Muscle of leg (tissue), 16 donors: ENCODE measurements around the gene CCND2. TPM values are rescaled to one million over a fixed set of nuclear protein-coding genes. Genes with fewer than 3 reads are reported as not detected.

Source experiments
- DNase-seq: peaks from one replicate; pipeline ENCODE4 v3.0.0; 2013
- H3K27ac ChIP-seq: one replicate; pipeline ENCODE4 v1.5.1; 2013; ENCODE audit warnings: mild to moderate bottlenecking, low read length, control low read depth
- H3K27me3 ChIP-seq: one replicate; pipeline ENCODE4 v1.6.1; 2013; ENCODE audit warnings: low read length; ENCODE audit not compliant: control insufficient read depth, insufficient read depth
- H3K36me3 ChIP-seq: one replicate; pipeline ENCODE4 v1.6.1; 2013; ENCODE audit warnings: low read length; ENCODE audit not compliant: control insufficient read depth, insufficient read depth
- H3K4me1 ChIP-seq: one replicate; pipeline ENCODE4 v1.6.1; 2013; ENCODE audit warnings: low read length; ENCODE audit not compliant: control insufficient read depth, insufficient read depth
- H3K4me3 ChIP-seq: one replicate; pipeline ENCODE4 v1.5.1; 2013; ENCODE audit warnings: low read length, control low read depth
- H3K9me3 ChIP-seq: replicated peaks from 2 replicates; pipeline ENCODE4 v1.6.1; 2013; ENCODE audit warnings: low read depth, low read length; ENCODE audit not compliant: control insufficient read depth
- WGBS: methylation state at CpG from one replicate; pipeline ENCODE4 v1.1.5; 2013; ENCODE audit warnings: missing lambda C conversion rate; ENCODE audit not compliant: insufficient coverage; 5-methylcytosine and 5-hydroxymethylcytosine counted together
- long read RNA-seq, 11 donors: transcript quantifications; one replicate each; lab custom pipeline, GENCODE V29; 2026
- polyA plus RNA-seq, 8 donors: library from polyadenylated mRNA; unstranded; fragments of 120-200 nt; gene quantifications; one replicate each; pipeline versions ENCODE4 v1.2.1 to v1.2.3, GENCODE V29; 2013; ENCODE audit warnings: inconsistent platforms in 1 of 8, low replicate concordance in 1 of 8; ENCODE audit not compliant: insufficient read length in 8 of 8, insufficient read depth in 1 of 8
- total RNA-seq: library from RNA; stranded (reverse); fragments of 120-200 nt; gene quantifications from one replicate; pipeline ENCODE4 v1.2.4, GENCODE V29; 2013

The CCND2 gene
- total RNA-seq (152 TPM), polyA plus RNA-seq (100 to 1,000 TPM in 4 of 8 donors, 10 to 100 TPM in 4; 74.7 to 141 (median 100) TPM)
- long read RNA-seq, donor 1, full-length matches to known transcripts: 6 of 6 reads
- long read RNA-seq, donor 1, partial matches to known transcripts: 0 of 6 reads
- long read RNA-seq, donor 1, other reads (novel, unspliced or antisense): 0 of 6 reads
- long read RNA-seq, donor 2, full-length matches to known transcripts: 1 of 1 reads
- long read RNA-seq, donor 2, partial matches to known transcripts: 0 of 1 reads
- long read RNA-seq, donor 2, other reads (novel, unspliced or antisense): 0 of 1 reads
- long read RNA-seq, donor 3, full-length matches to known transcripts: 25 of 132 reads
- long read RNA-seq, donor 3, partial matches to known transcripts: 107 of 132 reads
- long read RNA-seq, donor 3, other reads (novel, unspliced or antisense): 0 of 132 reads
- long read RNA-seq, donor 4, full-length matches to known transcripts: 4 of 9 reads
- long read RNA-seq, donor 4, partial matches to known transcripts: 5 of 9 reads
- long read RNA-seq, donor 4, other reads (novel, unspliced or antisense): 0 of 9 reads
- long read RNA-seq, donor 5, full-length matches to known transcripts: 31 of 48 reads
- long read RNA-seq, donor 5, partial matches to known transcripts: 17 of 48 reads
- long read RNA-seq, donor 5, other reads (novel, unspliced or antisense): 0 of 48 reads
- long read RNA-seq, donor 6, full-length matches to known transcripts: 12 of 25 reads
- long read RNA-seq, donor 6, partial matches to known transcripts: 13 of 25 reads
- long read RNA-seq, donor 6, other reads (novel, unspliced or antisense): 0 of 25 reads
- long read RNA-seq, donor 7, full-length matches to known transcripts: 9 of 9 reads
- long read RNA-seq, donor 7, partial matches to known transcripts: 0 of 9 reads
- long read RNA-seq, donor 7, other reads (novel, unspliced or antisense): 0 of 9 reads
- long read RNA-seq, donor 8, full-length matches to known transcripts: 7 of 7 reads
- long read RNA-seq, donor 8, partial matches to known transcripts: 0 of 7 reads
- long read RNA-seq, donor 8, other reads (novel, unspliced or antisense): 0 of 7 reads
- long read RNA-seq, donor 9, full-length matches to known transcripts: 10 of 20 reads
- long read RNA-seq, donor 9, partial matches to known transcripts: 10 of 20 reads
- long read RNA-seq, donor 9, other reads (novel, unspliced or antisense): 0 of 20 reads
- long read RNA-seq, donor 10, full-length matches to known transcripts: 23 of 28 reads
- long read RNA-seq, donor 10, partial matches to known transcripts: 5 of 28 reads
- long read RNA-seq, donor 10, other reads (novel, unspliced or antisense): 0 of 28 reads
- long read RNA-seq, donor 11, full-length matches to known transcripts: 10 of 10 reads
- long read RNA-seq, donor 11, partial matches to known transcripts: 0 of 10 reads
- long read RNA-seq, donor 11, other reads (novel, unspliced or antisense): 0 of 10 reads

DNA sequence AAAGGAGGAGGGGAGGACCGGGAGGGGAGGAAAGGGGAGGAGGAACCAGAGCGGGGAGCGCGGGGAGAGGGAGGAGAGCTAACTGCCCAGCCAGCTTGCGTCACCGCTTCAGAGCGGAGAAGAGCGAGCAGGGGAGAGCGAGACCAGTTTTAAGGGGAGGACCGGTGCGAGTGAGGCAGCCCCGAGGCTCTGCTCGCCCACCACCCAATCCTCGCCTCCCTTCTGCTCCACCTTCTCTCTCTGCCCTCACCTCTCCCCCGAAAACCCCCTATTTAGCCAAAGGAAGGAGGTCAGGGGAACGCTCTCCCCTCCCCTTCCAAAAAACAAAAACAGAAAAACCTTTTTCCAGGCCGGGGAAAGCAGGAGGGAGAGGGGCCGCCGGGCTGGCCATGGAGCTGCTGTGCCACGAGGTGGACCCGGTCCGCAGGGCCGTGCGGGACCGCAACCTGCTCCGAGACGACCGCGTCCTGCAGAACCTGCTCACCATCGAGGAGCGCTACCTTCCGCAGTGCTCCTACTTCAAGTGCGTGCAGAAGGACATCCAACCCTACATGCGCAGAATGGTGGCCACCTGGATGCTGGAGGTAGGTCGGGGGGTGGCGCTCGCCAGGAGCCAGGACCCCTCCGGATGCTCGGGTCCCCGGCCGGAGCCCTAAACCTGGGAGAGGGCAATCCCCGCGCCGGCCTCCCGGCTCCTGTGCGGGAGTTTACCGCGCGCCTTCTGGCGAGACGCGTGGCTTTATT lies at the start of gene CCND2:
TSS of gene CCND2 (plus strand) at position 111 of the 744 bp plus-strand sequence. CDS start at position 390, 279 bp downstream.
- whole genome bisulfite sequencing: under 1% methylated on average over 36 of the region's 52 CpGs
- peaks cover 24% of the 10 kb centered on the region for H3K27me3 ChIP-seq
- peak within 1 kb of the TSS; percentile 63 for H3K4me3 ChIP-seq
- peak within 1 kb of the TSS; percentile 92 for H3K27ac ChIP-seq
- H3K4me1 ChIP-seq: peaks cover 59% of the 10 kb centered on the region
- DNase-seq: peak; percentile 99
- H3K36me3 ChIP-seq: peaks cover 29% of the 10 kb centered on the region
- H3K9me3 ChIP-seq: no peaks in the 10 kb centered on the region

DNA sequence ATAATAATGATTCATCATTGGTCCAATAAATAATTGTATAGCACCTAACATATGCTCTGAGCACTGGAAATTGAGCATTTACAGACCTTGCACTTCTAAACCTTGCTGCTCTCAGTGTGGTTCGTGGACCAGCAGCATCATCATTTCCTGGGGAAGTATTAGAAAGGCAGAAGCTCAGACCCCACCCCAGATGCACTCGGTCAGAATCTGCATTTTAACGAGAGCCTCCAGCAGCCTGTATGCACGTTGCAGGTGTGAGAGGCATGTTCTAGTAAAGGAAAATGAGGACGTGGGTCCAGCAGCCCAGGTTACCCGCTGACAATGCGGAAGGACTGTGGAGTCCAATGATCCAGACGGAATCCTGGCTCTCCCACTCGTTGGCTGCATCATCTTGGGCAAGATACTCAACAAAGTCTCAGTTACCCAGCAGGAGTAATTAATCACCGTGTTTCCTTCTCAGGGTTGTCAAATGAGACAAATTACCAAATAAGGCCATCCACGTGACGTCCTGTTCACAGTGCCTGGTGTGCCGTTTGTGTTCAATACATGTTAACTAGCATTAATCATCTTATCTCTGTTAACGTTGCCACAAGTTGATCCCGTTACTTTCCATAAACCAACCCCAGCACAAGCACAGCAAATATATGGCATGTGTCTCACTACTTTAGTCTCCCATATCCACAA lies 49.2 kb upstream of the CCND2 start:
- Histone ChIP-seq H3K36me3 (no peaks in the 10 kb centered on the region), H3K27ac (no peak overlapping the region), H3K4me3 (no peak overlapping the region), H3K9me3 (peaks cover 2% of the 10 kb centered on the region), H3K27me3 (no peaks in the 10 kb centered on the region), H3K4me1 (no peaks in the 10 kb centered on the region)
- WGBS: 67% methylated on average over 14 of the region's 15 CpGs
- DNase-seq: no peak

DNA sequence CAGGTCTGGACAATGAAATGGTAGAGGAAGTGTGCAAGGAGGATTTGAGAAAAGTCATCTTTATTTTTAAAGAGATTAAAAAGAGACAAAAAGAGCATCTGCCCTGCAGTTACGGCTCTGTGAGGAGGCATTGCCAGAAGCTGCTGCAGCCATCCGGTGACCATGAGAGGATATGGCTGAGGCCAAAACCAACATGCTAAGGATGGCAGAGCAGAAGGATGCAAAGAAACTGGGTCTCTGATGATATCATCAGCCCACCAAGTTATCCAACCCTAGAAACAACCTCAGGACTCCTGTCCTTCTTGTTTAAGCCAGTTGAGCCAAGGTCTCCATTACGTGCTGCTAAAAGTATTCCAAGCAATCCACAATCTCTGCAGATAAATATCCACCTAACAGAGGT lies 48.0 kb upstream of the CCND2 start:
- Histone ChIP-seq H3K9me3 (peaks cover 2% of the 10 kb centered on the region), H3K27ac (no peak overlapping the region), H3K36me3 (no peaks in the 10 kb centered on the region), H3K27me3 (no peaks in the 10 kb centered on the region), H3K4me1 (no peaks in the 10 kb centered on the region), H3K4me3 (no peak overlapping the region)
- no peak for DNase-seq
- WGBS: 91% methylated on average over 2 of the region's 3 CpGs

DNA sequence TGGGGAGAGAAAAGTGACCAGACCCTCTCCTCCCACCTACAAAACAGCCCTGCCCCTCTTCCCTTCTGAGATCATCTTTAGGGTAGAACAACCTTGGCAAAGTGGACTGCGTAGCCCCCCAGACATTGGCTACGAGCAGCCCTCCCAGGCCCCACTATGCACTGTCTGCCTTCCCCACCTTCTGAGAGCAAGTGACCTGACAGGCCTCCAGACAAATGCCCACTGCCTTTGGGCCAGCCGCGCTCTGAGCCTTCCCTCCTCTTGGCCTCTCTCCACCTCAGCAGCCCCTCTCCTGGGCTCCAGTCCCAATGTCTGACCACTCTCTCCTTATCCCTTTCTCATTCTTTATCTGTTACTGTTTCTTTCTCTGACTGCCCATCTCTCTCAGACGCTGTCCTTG lies 46.5 kb upstream of the CCND2 start:
- 83% methylated on average over 5 of the region's 5 CpGs for whole genome bisulfite sequencing
- no peaks in the 10 kb centered on the region for H3K27me3 ChIP-seq
- no peaks in the 10 kb centered on the region for H3K36me3 ChIP-seq
- no peak for DNase-seq
- H3K4me1 ChIP-seq: no peaks in the 10 kb centered on the region
- no peak overlapping the region for H3K4me3 ChIP-seq
- peaks cover 2% of the 10 kb centered on the region for H3K9me3 ChIP-seq
- H3K27ac ChIP-seq: no peak overlapping the region

DNA sequence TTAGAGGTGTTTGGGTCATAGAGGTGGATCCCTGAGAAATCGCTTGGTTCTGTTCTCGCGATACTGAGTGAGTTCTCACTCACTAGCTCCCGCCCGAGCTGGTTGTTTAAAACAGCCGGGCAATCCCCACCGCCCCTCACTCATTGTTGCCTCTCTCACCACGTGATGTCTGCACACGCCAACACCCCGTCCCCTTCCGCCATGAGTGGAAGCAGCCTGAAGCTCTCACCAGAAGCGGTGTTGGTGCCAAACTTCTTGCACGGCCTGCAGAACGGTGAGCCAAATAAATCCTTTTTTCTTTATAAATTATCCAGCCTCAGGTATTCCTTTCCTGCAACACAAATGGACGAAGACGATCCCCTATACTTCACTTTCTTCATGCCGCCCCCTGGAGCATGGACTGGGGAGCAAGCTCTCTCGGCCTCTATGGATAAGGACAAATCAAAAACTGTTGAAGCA lies 45.4 kb upstream of the CCND2 start:
- 66% methylated on average over 9 of the region's 18 CpGs for WGBS
- H3K36me3 ChIP-seq: no peaks in the 10 kb centered on the region

DNA sequence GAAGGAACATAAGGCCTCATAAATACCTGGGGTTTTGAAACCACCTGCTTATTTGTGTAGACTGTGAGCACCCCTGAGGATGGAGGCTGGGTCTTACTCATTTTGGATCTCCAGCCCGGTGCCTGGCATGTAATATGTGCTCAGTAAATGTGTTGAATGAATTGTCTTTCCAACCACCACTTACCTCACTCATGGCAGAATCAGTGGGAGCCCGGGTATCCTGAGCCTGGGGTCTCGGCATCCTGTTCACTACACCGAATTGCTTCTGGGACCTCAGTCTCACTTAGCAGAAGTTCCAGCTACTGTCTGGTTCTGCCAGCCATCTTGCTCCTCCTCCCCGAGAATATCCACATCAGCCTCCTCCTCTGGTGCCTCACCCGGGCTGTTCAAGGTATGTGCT lies 43.0 kb upstream of the CCND2 start:
- Histone ChIP-seq H3K9me3 (no peaks in the 10 kb centered on the region), H3K27ac (no peak overlapping the region), H3K4me3 (no peak overlapping the region), H3K27me3 (no peaks in the 10 kb centered on the region), H3K36me3 (no peaks in the 10 kb centered on the region), H3K4me1 (no peaks in the 10 kb centered on the region)
- no peak for DNase-seq
- 81% methylated on average over 4 of the region's 6 CpGs for WGBS

More for the DNA sequence above, 45.4 kb upstream of the CCND2 start:
- no peak for DNase-seq
- Histone ChIP-seq H3K4me3 (no peak overlapping the region), H3K9me3 (no peaks in the 10 kb centered on the region), H3K4me1 (no peaks in the 10 kb centered on the region), H3K27me3 (no peaks in the 10 kb centered on the region), H3K27ac (no peak overlapping the region)

DNA sequence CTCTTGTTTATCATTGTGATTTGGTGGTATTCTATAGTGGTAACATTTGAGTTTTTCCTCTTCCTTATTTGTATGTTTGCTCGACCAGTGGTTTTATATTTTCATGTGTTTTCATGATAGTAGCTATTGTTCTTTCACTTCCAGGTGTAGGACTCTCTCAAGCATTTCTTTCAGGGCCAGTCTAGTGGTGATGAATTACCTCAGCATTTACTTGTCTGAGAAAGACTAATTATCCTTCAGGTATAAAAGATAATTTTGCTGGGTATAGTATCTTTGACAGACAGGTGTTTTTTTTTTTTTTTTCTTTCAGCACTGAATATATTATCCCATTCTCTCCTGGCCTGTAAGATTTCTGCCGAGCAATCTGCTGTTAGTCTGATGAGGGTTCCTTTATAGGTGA lies 35.0 kb upstream of the CCND2 start:
- no peak overlapping the region for H3K4me3 ChIP-seq
- no peak overlapping the region for H3K27ac ChIP-seq
- H3K9me3 ChIP-seq: peaks cover 3% of the 10 kb centered on the region
- no peaks in the 10 kb centered on the region for H3K27me3 ChIP-seq
- DNase-seq: no peak
- H3K36me3 ChIP-seq: no peaks in the 10 kb centered on the region
- H3K4me1 ChIP-seq: peaks cover 11% of the 10 kb centered on the region
- WGBS: no CpG with 5 or more reads among the region's 2 CpGs

DNA sequence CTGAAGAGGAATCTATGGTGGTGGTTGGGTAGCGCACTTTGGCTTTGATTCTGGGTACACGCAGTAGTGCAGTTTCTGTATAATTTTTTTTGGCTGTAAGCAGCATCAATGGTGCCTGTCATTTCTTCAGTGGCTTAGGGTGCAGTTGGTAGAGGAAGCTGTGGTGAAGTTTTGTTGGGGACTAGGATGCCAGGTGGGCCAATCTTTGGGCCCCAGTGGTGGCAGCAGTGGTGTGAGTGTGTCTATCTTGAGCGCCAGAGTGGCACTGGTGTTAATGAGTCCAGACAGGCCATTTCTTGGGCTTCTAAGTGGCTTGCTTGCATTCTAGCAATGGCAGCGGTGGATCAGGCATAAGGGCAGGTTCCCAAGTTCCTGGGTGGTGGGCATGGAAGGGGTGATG lies 33.8 kb upstream of the CCND2 start:
- Histone ChIP-seq H3K4me1 (peaks cover 20% of the 10 kb centered on the region), H3K27ac (no peak overlapping the region), H3K36me3 (no peaks in the 10 kb centered on the region), H3K4me3 (no peak overlapping the region), H3K9me3 (peaks cover 3% of the 10 kb centered on the region), H3K27me3 (no peaks in the 10 kb centered on the region)
- DNase-seq: no peak
- 100% methylated on average over 4 of the region's 4 CpGs for WGBS
